Stimulated activated naive CD8-positive, alpha-beta T cell treated with anti-CD3 and anti-CD28 coated beads, Interleukin-15, Interleukin-2, amounts not matched to agents 100 ng/mL and 50 ng/mL, for 24 hours (primary cell): ENCODE results near the gene PPP2R3A.
"Not testable (repeated sequence)": the region's sequence is repeated elsewhere in the genome, so short reads cannot be mapped to it uniquely, and the experiment has no call there.

ENCODE experiments used
- H3K27ac Mint-ChIP-seq: one replicate; pipeline ENCODE4 v1.8.0; 2021; ENCODE audit warnings: mild to moderate bottlenecking, mixed read lengths
- H3K27me3 Mint-ChIP-seq: one replicate; pipeline ENCODE4 v1.8.0; 2021; ENCODE audit warnings: mixed read lengths
- H3K36me3 Mint-ChIP-seq: one replicate; pipeline ENCODE4 v1.8.0; 2021; ENCODE audit warnings: low read depth, mixed read lengths
- H3K4me1 Mint-ChIP-seq: one replicate; pipeline ENCODE4 v1.8.0; 2021; ENCODE audit warnings: low read depth, mixed read lengths
- H3K4me3 Mint-ChIP-seq: one replicate; pipeline ENCODE4 v1.8.0; 2021; ENCODE audit warnings: mild to moderate bottlenecking, mixed read lengths
- H3K9me3 Mint-ChIP-seq: one replicate; pipeline ENCODE4 v1.8.0; 2021; ENCODE audit warnings: mixed read lengths

Gene PPP2R3A

DNA sequence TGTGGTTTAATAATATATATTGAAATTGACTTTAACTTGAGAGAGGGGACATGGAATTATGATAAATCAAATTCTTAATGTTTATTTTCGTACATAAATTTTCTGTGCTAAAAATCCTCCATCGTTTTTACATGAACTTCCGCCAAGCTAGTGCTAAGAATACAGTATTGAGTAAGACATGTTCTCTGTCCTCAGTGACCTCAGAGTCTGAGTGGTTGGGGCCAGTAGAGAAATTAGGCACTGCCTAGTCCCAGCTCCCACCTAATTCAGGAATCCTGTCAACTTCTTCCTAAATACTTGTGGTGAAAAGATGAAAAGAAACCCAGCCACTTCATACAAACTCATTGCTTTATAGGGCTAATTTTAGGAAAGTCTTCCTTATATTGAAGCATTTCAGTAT is 110.3 kb downstream of the PPP2R3A start:
- no peaks in the 10 kb centered on the region for H3K9me3 Mint-ChIP-seq
- no peak overlapping the region for H3K27ac Mint-ChIP-seq
- H3K36me3 Mint-ChIP-seq = no peaks in the 10 kb centered on the region
- H3K4me1 Mint-ChIP-seq = no peaks in the 10 kb centered on the region
- no peaks in the 10 kb centered on the region for H3K27me3 Mint-ChIP-seq
- no peak overlapping the region for H3K4me3 Mint-ChIP-seq

DNA sequence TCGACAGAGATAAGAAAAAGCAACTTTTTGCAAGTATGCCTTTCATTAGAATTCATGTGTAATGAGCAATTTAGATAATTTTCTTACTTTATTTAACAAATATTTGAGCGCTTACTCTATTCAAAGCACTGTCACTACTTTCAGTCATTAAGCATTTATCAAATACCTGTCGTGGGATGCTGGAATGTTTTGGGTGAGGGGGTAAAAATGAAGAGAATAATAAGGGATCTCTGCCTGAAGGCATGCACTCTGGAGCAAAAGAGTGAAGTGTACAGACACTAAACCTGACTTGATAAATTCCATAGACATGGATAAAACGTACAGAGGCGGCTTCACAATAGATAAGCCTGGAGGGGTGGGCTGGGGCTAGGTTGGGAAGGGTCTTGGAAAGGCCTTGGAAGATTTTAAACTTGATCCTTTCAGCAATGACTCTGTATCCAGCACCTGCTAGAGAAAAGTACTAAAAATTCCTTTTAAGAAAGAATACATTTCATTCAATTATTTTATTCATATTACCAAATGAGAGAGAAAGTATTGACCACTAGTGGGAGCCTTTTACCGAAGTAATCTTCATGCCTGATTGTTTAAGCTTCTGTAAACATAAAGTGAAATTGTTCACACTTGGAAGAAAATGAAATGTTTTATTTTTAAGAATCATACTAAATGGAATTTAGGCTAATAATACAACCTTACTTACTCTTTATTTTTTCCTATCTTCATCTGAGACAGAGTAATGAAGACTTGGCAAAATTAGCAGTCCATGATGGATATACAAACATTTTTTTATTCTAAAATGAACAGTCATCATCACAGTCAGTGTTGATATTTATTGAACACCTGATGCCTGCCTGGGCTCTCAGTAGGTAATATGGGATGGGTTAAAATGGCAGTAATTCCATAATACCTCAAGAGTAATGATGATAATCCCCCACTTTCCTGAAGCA is 113.2 kb downstream of the PPP2R3A start:
- no peaks in the 10 kb centered on the region for H3K27me3 Mint-ChIP-seq
- H3K4me3 Mint-ChIP-seq = no peak overlapping the region
- no peaks in the 10 kb centered on the region for H3K4me1 Mint-ChIP-seq

DNA sequence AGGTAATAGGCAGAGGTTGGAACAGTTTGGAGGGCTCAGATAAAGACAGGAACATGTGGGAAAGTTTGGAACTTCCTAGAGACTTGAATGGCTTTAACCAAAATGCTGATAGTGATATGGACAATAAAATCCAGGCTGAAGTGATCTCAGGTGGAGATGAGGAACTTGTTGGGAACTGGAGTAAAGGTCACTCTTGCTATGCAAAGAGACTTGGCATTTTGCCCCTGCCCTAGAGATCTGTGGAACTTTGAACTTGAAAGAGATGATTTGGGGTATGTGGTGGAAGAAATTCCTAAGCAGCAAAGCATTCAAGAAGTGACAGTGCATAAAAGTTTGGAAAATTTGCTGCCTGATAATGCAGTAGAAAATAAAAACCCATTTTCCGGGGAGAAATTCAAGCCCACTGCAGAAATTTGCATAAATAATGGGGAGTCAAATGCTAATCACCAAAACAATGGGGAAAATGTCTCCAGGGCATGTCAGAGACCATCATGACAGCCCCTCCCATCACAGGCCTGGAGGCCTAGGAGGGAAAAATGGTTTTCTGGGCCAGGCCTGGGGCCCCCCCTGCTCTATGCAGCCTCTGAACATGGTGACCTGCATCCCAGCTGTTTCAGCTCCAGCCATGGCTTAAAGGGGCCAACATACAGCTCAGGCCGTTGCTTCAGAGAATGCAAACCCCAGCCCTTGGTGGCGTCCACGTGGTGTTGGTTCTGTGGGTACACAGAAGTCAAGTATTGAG is 118.3 kb downstream of the PPP2R3A start:
- Mint-ChIP-seq H3K9me3 (peaks cover 14% of the 10 kb centered on the region), H3K36me3 (peaks cover 12% of the 10 kb centered on the region)
- not testable (repeated sequence) for H3K4me3 Mint-ChIP-seq, H3K27ac Mint-ChIP-seq, H3K4me1 Mint-ChIP-seq, H3K27me3 Mint-ChIP-seq

More for the DNA sequence above, 113.2 kb downstream of the PPP2R3A start:
- Mint-ChIP-seq H3K9me3 (peaks cover 3% of the 10 kb centered on the region), H3K27ac (no peak overlapping the region), H3K36me3 (no peaks in the 10 kb centered on the region)

DNA sequence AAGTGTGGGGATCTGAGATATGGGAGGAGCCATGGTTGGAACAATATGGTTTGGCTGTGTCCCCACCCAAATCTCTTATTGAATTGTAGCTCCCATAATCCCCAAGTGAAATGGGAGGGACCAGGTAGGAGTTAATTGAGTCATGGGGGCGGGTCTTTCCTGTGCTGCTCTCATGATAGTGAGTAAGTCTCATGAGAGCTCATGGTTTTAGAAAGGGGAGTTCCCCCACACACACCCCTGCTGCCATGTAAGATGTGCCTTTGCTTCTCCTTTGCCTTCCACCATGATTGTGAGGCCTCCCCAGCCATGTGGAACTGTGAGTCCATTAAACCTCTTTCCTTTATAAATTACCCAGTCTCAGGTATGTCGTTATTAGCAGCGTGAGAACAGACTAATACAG is 119.5 kb downstream of the PPP2R3A start:
- H3K27ac Mint-ChIP-seq, H3K4me3 Mint-ChIP-seq, H3K4me1 Mint-ChIP-seq, H3K27me3 Mint-ChIP-seq: not testable (repeated sequence)
- Mint-ChIP-seq H3K36me3 (peaks cover 12% of the 10 kb centered on the region), H3K9me3 (peaks cover 14% of the 10 kb centered on the region)

DNA sequence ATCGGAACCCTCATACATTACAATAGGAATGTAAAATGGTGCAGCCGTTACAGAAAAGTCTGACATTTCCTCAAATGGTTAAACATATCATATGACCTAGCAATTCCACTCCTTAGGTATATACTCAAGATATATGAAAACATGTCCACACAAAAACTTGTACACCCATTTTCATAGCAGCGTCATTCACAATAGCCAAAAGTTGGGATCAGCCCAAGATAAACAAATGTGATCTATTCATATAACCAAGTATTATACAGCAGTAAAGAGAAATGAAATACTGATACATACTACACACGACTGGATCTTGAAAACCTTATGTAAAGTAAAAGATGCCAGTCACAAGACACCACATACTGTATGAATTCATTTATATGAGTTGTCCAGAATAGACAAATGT is 128.2 kb downstream of the PPP2R3A start:
- no peaks in the 10 kb centered on the region for H3K36me3 Mint-ChIP-seq
- no peaks in the 10 kb centered on the region for H3K4me1 Mint-ChIP-seq
- H3K4me3 Mint-ChIP-seq = no peak overlapping the region
- H3K27ac Mint-ChIP-seq = no peak overlapping the region
- no peaks in the 10 kb centered on the region for H3K27me3 Mint-ChIP-seq
- H3K9me3 Mint-ChIP-seq = no peaks in the 10 kb centered on the region

DNA sequence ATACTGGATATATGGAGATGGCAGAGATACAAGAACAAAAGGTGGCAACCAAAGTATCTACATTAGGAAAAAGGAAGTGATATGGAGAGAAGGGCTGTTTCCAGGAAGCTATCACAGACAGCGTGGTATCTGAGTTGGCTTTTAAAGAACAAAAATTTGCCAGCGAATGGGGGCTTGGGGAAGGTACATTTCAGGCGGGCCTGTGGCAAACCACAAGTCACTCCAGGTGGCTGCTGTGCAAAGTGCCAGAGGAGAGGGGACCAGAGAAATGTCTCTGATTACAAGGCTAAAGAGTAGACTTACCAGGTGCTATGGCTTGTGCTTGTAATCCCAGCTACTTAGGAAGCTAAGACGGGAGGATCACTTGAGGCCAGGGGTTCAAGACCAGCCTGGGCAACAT is 139.5 kb downstream of the PPP2R3A start:
- no peaks in the 10 kb centered on the region for H3K9me3 Mint-ChIP-seq
- peaks cover 14% of the 10 kb centered on the region for H3K4me1 Mint-ChIP-seq
- no peak overlapping the region for H3K27ac Mint-ChIP-seq
- no peak overlapping the region for H3K4me3 Mint-ChIP-seq
- no peaks in the 10 kb centered on the region for H3K27me3 Mint-ChIP-seq
- peaks cover 3% of the 10 kb centered on the region for H3K36me3 Mint-ChIP-seq

DNA sequence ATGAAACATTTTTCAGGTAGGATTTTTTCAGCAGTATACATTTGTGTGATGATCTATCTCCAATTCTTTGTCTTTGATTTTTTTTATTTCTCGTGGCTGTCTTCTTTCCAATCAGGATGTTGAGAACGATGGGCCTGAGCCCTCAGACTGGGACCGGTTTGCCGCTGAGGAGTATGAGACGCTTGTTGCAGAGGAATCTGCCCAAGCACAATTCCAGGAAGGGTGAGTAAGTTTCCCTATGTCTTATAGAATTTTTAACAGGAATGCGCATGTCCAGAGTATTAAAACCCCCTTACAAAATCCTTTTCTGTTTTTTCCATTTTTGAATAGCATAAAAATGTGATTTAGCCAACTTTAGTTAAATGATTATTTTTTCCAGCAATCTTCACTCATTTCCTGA is 140.6 kb downstream of the PPP2R3A start:
- peaks cover 15% of the 10 kb centered on the region for H3K4me1 Mint-ChIP-seq
- H3K4me3 Mint-ChIP-seq = no peak overlapping the region
- H3K27ac Mint-ChIP-seq = no peak overlapping the region
- peaks cover 3% of the 10 kb centered on the region for H3K36me3 Mint-ChIP-seq
- no peaks in the 10 kb centered on the region for H3K9me3 Mint-ChIP-seq
- H3K27me3 Mint-ChIP-seq = no peaks in the 10 kb centered on the region

DNA sequence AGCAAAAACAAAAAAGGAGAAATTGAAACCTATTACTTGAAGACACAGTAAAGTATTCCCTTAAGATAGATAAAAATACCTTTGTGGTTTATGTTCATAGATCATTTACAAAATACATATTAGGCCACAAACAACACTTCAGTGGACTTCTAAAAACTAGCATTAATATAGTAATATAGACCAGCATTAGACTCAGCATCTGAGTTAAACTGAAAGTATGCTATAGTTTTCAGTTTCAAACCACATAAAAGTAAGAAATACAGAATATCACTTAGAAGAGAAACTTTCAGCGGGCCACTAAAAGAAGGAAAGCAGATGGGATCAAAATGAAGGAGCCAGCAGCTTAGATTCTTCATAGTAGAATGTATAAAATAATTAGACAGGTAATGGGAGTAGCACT is 144.0 kb downstream of the PPP2R3A start:
- Mint-ChIP-seq H3K27me3 (no peaks in the 10 kb centered on the region), H3K36me3 (peaks cover 3% of the 10 kb centered on the region), H3K27ac (no peak overlapping the region), H3K9me3 (no peaks in the 10 kb centered on the region), H3K4me3 (no peak overlapping the region), H3K4me1 (peaks cover 15% of the 10 kb centered on the region)

DNA sequence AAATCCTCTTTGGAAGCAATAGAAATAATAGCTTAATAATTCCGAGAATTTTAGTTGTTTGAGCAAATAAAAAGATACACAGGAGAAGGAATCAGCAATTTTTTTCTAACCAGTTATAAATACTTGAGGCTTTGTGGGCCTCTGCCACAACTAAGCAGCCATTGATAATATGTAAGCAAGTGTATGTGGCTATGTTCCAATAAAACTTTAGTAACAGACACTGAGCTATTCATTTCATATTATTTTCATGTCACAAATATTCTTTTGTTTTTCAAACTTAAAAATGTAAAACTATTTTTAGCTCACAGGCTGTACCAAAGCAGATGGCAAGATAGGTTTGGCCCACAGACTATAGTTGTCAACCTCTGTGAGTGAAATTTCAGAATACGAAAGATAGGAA is 145.0 kb downstream of the PPP2R3A start:
- Mint-ChIP-seq H3K4me1 (peaks cover 15% of the 10 kb centered on the region), H3K27me3 (no peaks in the 10 kb centered on the region), H3K36me3 (peaks cover 3% of the 10 kb centered on the region), H3K4me3 (no peak overlapping the region), H3K9me3 (no peaks in the 10 kb centered on the region), H3K27ac (no peak overlapping the region)

DNA sequence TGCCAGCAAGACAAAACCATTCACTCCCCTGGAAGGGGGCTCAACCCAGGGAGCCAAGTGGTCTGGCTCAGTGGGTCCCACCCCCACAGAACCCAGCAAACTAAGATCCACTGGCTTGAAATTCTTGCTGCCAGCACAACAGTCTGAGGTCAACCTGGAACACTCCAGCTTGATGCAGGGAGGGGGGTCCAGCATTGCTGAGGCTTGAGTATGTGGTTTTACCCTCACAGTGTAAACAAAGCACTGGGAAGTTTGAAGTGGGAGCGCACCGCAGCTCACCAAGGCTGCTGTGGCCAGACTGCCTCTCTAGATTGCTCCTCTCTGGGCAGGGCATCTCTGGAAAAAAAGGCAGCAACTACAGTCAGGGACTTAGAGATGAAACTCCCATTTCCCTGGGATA is 148.9 kb downstream of the PPP2R3A start:
- Mint-ChIP-seq H3K27ac (no peak overlapping the region), H3K27me3 (no peaks in the 10 kb centered on the region), H3K4me3 (no peak overlapping the region), H3K9me3 (no peaks in the 10 kb centered on the region), H3K4me1 (peaks cover 7% of the 10 kb centered on the region), H3K36me3 (no peaks in the 10 kb centered on the region)

DNA sequence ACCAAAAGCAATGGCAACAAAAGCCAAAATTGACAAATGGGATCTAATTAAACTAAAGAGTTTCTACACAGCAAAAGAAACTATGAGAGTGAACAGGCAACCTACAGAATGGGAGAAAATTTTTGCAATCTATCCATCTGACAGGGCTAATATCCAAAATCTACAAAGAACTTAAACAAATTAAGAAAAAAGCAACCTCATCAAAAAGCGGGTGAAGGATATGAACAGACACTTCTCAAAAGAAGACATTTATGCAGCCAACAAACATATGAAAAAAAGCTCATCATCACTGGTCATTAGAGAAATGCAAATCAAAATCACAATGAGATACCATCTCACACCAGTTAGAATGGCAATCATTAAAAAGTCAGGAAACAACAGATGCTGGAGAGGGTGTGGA is 153.8 kb downstream of the PPP2R3A start:
- H3K4me3 Mint-ChIP-seq, H3K27me3 Mint-ChIP-seq, H3K9me3 Mint-ChIP-seq, H3K36me3 Mint-ChIP-seq, H3K4me1 Mint-ChIP-seq, H3K27ac Mint-ChIP-seq: not testable (repeated sequence)

DNA sequence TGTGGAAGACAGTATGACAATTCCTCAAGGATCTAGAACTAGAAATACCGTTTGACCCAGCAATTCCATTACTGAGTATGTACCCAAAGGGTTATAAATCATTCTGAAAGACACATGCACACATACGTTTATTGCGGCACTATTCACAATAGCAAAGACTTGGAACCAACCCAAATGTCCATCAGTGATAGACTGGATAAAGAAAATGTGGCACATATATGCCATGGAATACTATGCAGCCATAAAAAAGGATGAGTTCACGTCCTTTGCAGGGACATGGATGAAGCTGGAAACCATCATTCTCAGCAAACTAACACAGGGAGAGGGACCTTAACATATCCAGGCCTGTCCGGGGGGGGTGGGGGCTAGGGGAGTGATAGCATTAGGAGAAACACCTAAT is 154.3 kb downstream of the PPP2R3A start:
- H3K27ac Mint-ChIP-seq, H3K36me3 Mint-ChIP-seq, H3K27me3 Mint-ChIP-seq, H3K4me1 Mint-ChIP-seq, H3K4me3 Mint-ChIP-seq, H3K9me3 Mint-ChIP-seq: not testable (repeated sequence)

DNA sequence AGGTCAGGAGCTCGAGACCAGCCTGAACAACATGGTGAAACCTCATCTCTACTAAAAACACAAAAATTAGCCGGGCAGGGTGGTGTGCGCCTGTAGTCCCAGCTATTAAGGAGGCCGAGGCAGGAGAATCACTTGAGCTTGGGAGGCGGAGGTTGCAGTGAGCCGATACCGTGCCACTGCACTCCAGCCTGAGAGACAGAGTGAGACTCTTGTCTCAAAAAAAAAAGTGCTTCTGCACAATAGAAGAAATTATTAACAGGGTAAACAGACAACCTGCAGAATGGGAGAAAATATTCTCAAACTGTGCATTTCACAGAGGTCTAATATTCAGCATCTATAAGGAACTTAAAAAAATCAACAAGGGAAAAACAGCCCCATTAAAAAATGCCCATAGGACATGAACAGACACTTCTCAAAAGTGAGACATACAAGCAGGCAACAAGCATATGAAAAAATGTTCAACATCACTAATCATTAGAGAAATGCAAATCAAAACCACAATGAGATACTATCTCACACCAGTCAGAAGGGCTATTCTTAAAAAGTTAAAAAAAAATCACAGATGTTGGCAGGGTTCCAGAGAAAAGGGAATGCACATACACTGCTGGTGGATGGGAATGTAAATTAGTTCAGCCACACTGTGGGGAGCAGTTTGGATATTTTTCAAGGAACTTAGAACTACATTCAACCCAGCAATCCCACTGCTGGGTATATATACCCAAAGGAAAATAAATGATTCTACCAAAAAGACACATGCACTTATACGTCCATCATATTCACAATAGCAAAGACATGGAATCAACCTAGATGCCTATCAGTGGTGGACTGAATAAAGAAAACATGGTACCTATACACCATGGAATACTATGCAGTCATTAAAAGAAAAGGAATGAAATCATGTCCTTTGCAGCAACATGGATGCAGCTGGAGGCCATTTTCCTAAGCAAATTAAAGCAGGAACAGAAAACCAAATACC is 155.1 kb downstream of the PPP2R3A start:
- Mint-ChIP-seq H3K9me3 (no peaks in the 10 kb centered on the region), H3K4me1 (no peaks in the 10 kb centered on the region), H3K27ac (no peak overlapping the region), H3K4me3 (no peak overlapping the region), H3K27me3 (no peaks in the 10 kb centered on the region), H3K36me3 (no peaks in the 10 kb centered on the region)

DNA sequence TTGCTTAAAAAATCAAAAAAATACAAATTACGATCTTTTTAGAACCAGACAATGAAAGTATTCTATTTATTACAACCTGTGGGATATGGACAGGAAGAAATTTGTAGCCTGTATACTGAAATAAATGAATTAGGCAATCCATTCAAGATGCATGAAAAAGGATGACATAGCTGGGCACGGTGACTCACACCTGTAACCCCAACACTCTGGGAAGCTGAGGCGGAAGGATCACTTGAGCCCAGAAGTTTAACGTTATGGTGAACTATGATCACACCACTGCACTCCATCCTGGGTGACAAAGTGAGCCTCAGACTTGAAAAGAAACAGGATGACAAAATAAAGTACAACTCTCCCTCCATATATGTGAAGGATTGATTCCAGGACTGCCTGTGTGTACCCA is 156.5 kb downstream of the PPP2R3A start:
- Mint-ChIP-seq H3K27me3 (no peaks in the 10 kb centered on the region), H3K27ac (no peak overlapping the region), H3K9me3 (peaks cover 1% of the 10 kb centered on the region), H3K4me1 (no peaks in the 10 kb centered on the region), H3K36me3 (no peaks in the 10 kb centered on the region), H3K4me3 (no peak overlapping the region)

DNA sequence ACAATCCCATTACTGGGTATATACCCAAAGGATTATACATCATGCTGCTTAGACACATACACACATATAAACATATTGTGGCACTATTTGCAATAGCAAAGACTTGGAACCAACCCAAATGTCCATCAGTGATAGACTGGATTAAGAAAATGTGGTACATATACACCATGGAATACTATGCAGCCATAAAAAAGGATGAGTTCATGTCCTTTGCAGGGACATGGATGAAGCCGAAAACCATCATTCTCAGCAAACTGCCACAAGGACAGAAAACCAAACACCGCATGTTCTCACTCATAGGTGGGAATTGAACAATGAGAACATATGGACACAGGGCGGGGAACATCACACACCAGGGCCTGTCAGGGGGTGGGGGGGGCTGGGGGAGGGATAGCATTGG is 166.1 kb downstream of the PPP2R3A start:
- not testable (repeated sequence) for H3K9me3 Mint-ChIP-seq, H3K36me3 Mint-ChIP-seq, H3K27me3 Mint-ChIP-seq

More for the DNA sequence above, 166.1 kb downstream of the PPP2R3A start:
- not testable (repeated sequence) for H3K4me1 Mint-ChIP-seq, H3K4me3 Mint-ChIP-seq, H3K27ac Mint-ChIP-seq
